NCI-H2227 (cell line): ENCODE results near the gene CFAP52.
"Not testable (repeated sequence)": the region's sequence is repeated elsewhere in the genome, so short reads cannot be mapped to it uniquely, and the experiment has no call there.

ENCODE experiments used
- DNase-seq: peaks from one replicate; lab custom pipeline; 2025; ENCODE audit not compliant: unreplicated experiment; lab: John Stamatoyannopoulos, UW

CFAP52 gene

GRCh38 chr17:9576521-9577372, at the start of gene CFAP52:
Gene CFAP52, plus strand, starts transcription at chr17:9576642. Its CDS starts 54 bp downstream, at chr17:9576696.
- DNase-seq = peak; percentile 74

GRCh38 chr17:9527788-9528187, 48.7 kb upstream of the CFAP52 start:
- DNase-seq = no peak

- peak; percentile 6 for DNase-seq
Observed at GRCh38 chr17:9529033-9529700, 47.3 kb upstream of the CFAP52 start.

GRCh38 chr17:9531034-9531433, 45.4 kb upstream of the CFAP52 start:
- no peak for DNase-seq

- DNase-seq = no peak
Observed at GRCh38 chr17:9532715-9533114, 43.7 kb upstream of the CFAP52 start.

GRCh38 chr17:9533441-9533840, 43.0 kb upstream of the CFAP52 start:
- no peak for DNase-seq

GRCh38 chr17:9536061-9536460, 40.4 kb upstream of the CFAP52 start:
- DNase-seq = no peak

- DNase-seq = no peak
Observed at GRCh38 chr17:9537177-9537776, 39.2 kb upstream of the CFAP52 start.

- no peak for DNase-seq
Observed at GRCh38 chr17:9538626-9539025, 37.8 kb upstream of the CFAP52 start.

- DNase-seq = no peak
Observed at GRCh38 chr17:9541718-9542117, 34.7 kb upstream of the CFAP52 start.

GRCh38 chr17:9544221-9544620, 32.2 kb upstream of the CFAP52 start:
- no peak for DNase-seq

GRCh38 chr17:9549215-9549614, 27.2 kb upstream of the CFAP52 start:
- no peak for DNase-seq

- DNase-seq = no peak
Observed at GRCh38 chr17:9553181-9553580, 23.3 kb upstream of the CFAP52 start.

GRCh38 chr17:9553596-9553995, 22.8 kb upstream of the CFAP52 start:
- DNase-seq = no peak

GRCh38 chr17:9554715-9555114, 21.7 kb upstream of the CFAP52 start:
- DNase-seq = peak; percentile 62

- no peak for DNase-seq
Observed at GRCh38 chr17:9557161-9557755, 19.2 kb upstream of the CFAP52 start.

GRCh38 chr17:9557857-9558256, 18.6 kb upstream of the CFAP52 start:
- DNase-seq = no peak

- DNase-seq = no peak
Observed at GRCh38 chr17:9564104-9564503, 12.3 kb upstream of the CFAP52 start.

GRCh38 chr17:9566067-9566466, 10.4 kb upstream of the CFAP52 start:
- no peak for DNase-seq

GRCh38 chr17:9566739-9567138, 9.7 kb upstream of the CFAP52 start:
- not testable (repeated sequence) for DNase-seq

- DNase-seq = no peak
Observed at GRCh38 chr17:9568004-9568403, 8.4 kb upstream of the CFAP52 start.
